GM21381 (cell line): ENCODE results near the gene MS4A5.
"Not testable (repeated sequence)": the region's sequence is repeated elsewhere in the genome, so short reads cannot be mapped to it uniquely, and the experiment has no call there.

Experiments used
- ATAC-seq: cut with Tn5 transposase; IDR thresholded peaks from one replicate; pipeline ENCODE4 v1.9.1; 2021; ENCODE audit warnings: mild to moderate bottlenecking, moderate library complexity; ENCODE audit not compliant: unreplicated experiment

Gene MS4A5

GRCh38 chr11:60429272-60429671 lies at the start of gene MS4A5:
TSS of gene MS4A5 (plus strand) at chr11:60429572. CDS start at chr11:60429675, 103 bp downstream.
- no peak for ATAC-seq

- peak; percentile 91 for ATAC-seq
These were observed 40.0 kb upstream of the MS4A5 start for GRCh38 chr11:60389279-60389910.

GRCh38 chr11:60390419-60390818 lies 39.0 kb upstream of the MS4A5 start:
- no peak for ATAC-seq

GRCh38 chr11:60392361-60392760 lies 37.0 kb upstream of the MS4A5 start:
- ATAC-seq: no peak

- ATAC-seq: no peak
These were observed 36.4 kb upstream of the MS4A5 start for GRCh38 chr11:60393016-60393415.

GRCh38 chr11:60394666-60395380 lies 34.5 kb upstream of the MS4A5 start:
- no peak for ATAC-seq

- ATAC-seq: no peak
These were observed 33.0 kb upstream of the MS4A5 start, which contains the start of gene MS4A14 for GRCh38 chr11:60396382-60396781. TSS of gene MS4A14 (plus strand) at chr11:60396459. CDS start at chr11:60396579, 120 bp downstream.

- ATAC-seq: peak; percentile 70
These were observed 32.6 kb upstream of the MS4A5 start for GRCh38 chr11:60396799-60397198.

- ATAC-seq: no peak
These were observed 9.4 kb upstream of the MS4A5 start for GRCh38 chr11:60420015-60420414.

- no peak for ATAC-seq
These were observed 6.8 kb upstream of the MS4A5 start for GRCh38 chr11:60422609-60423008.

GRCh38 chr11:60428517-60428916 lies 855 bp upstream of the MS4A5 start:
- no peak for ATAC-seq

- ATAC-seq: no peak
These were observed 1.9 kb downstream of the MS4A5 start for GRCh38 chr11:60431251-60431650.

GRCh38 chr11:60433401-60433800 lies 4.0 kb downstream of the MS4A5 start:
- no peak for ATAC-seq

- ATAC-seq: no peak
These were observed 17.7 kb downstream of the MS4A5 start for GRCh38 chr11:60447070-60447469.

GRCh38 chr11:60447846-60448245 lies 18.5 kb downstream of the MS4A5 start:
- ATAC-seq: no peak

GRCh38 chr11:60451185-60451584 lies 21.8 kb downstream of the MS4A5 start:
- not testable (repeated sequence) for ATAC-seq

GRCh38 chr11:60454212-60454611 lies 24.8 kb downstream of the MS4A5 start:
- ATAC-seq: no peak

- ATAC-seq: peak; percentile 84
These were observed 26.2 kb downstream of the MS4A5 start, which contains the start of gene MS4A1 for GRCh38 chr11:60455531-60456042. TSS of gene MS4A1 (plus strand) at chr11:60455847. CDS start at chr11:60462375, 6,528 bp downstream.

GRCh38 chr11:60457576-60457975 lies 28.2 kb downstream of the MS4A5 start:
- peak; percentile 33 for ATAC-seq

GRCh38 chr11:60459345-60459744 lies 30.0 kb downstream of the MS4A5 start:
- ATAC-seq: no peak

- ATAC-seq: no peak
These were observed 39.5 kb downstream of the MS4A5 start for GRCh38 chr11:60468829-60469228.

- ATAC-seq: no peak
These were observed 40.4 kb downstream of the MS4A5 start for GRCh38 chr11:60469723-60470122.
